B cell (primary cell): Measurements from ENCODE around the gene HIPK1.

ENCODE experiments used
- CTCF ChIP-seq: fragments of 200-600 bp; IDR thresholded peaks from one replicate; pipeline ENCODE4 v1.8.0; 2022; ENCODE audit warnings: antibody characterized with exemption, mild to moderate bottlenecking
- EZH2 ChIP-seq: IDR thresholded peaks from 2 replicates; pipeline ENCODE4 v1.6.1; 2012; ENCODE audit warnings: borderline replicate concordance, low read depth, mild to moderate bottlenecking, moderate library complexity, low read length; ENCODE audit not compliant: insufficient read depth, poor library complexity, severe bottlenecking

- TF ChIP-seq CTCF, result no peak
- no peak for TF ChIP-seq EZH2
These were observed 69.2 kb downstream of the HIPK1 start for GRCh38 chr1:113998361-113998760.
